Fibroblast of lung (primary cell): ENCODE data around the gene KPNB1. TPM values are rescaled to one million over a fixed set of nuclear protein-coding genes. Genes with fewer than 3 reads are reported as not detected.

Experiments used
- DNase-seq, 2 donors: peaks; one replicate each; pipeline versions ENCODE4 v3.0.0 to v3.0.0-alpha.2; 2010; ENCODE audit warnings: low read depth in 2 of 2
- H2AFZ ChIP-seq: 2 replicates; pipeline ENCODE4 v1.5.1; 2012; ENCODE audit warnings: low read length, control low read depth, inconsistent platforms
- H3K27ac ChIP-seq: 2 replicates; pipeline ENCODE4 v1.5.1; 2011; ENCODE audit warnings: low read length, control low read depth; ENCODE audit not compliant: insufficient read depth
- H3K27me3 ChIP-seq: 2 replicates; pipeline ENCODE4 v1.5.1; 2011; ENCODE audit warnings: mild to moderate bottlenecking, low read length; ENCODE audit not compliant: control insufficient read depth, insufficient read depth
- H3K36me3 ChIP-seq: 2 replicates; pipeline ENCODE4 v1.5.1; 2011; ENCODE audit warnings: low read length; ENCODE audit not compliant: control insufficient read depth, insufficient read depth
- H3K4me1 ChIP-seq: 2 replicates; pipeline ENCODE4 v1.5.1; 2011; ENCODE audit warnings: low read length; ENCODE audit not compliant: control insufficient read depth, insufficient read depth; ENCODE audit errors: extremely low read depth
- H3K4me2 ChIP-seq: 2 replicates; pipeline ENCODE4 v1.5.1; 2011; ENCODE audit warnings: low read length, control low read depth; ENCODE audit not compliant: insufficient read depth; ENCODE audit errors: extremely low read depth
- H3K4me3 ChIP-seq, 4 experiments: fragments of 200-600 bp in 1 of 4; sonication (generic) in 1 of 4; replicated peaks in 1 of 4; 2 replicates each; pipeline ENCODE4 v1.5.1; 2011 to 2016; ENCODE audit warnings: low read length in 4 of 4, low read depth in 3 of 4, mild to moderate bottlenecking in 3 of 4, control low read depth in 2 of 4, inconsistent platforms in 1 of 4, mixed read lengths in 1 of 4; ENCODE audit not compliant: insufficient read depth in 1 of 4; ENCODE audit errors: control extremely low read depth in 1 of 4
- H3K79me2 ChIP-seq: 2 replicates; pipeline ENCODE4 v1.5.1; 2012; ENCODE audit warnings: mild to moderate bottlenecking, low read length, inconsistent platforms; ENCODE audit not compliant: control insufficient read depth, insufficient read depth
- H3K9ac ChIP-seq: 2 replicates; pipeline ENCODE4 v1.5.1; 2011; ENCODE audit warnings: mild to moderate bottlenecking, low read length, control low read depth; ENCODE audit not compliant: insufficient read depth
- H3K9me3 ChIP-seq: 2 replicates; pipeline ENCODE4 v1.5.1; 2012; ENCODE audit warnings: low read depth, low read length; ENCODE audit not compliant: control insufficient read depth, insufficient read depth
- H4K20me1 ChIP-seq: 2 replicates; pipeline ENCODE4 v1.5.1; 2011; ENCODE audit warnings: low read length; ENCODE audit not compliant: control insufficient read depth, insufficient read depth; ENCODE audit errors: extremely low read depth
- EZH2 ChIP-seq: IDR thresholded peaks from 2 replicates; pipeline ENCODE4 v1.5.1; 2012; ENCODE audit warnings: low read length, control low read depth, mild to moderate bottlenecking; ENCODE audit errors: missing control alignments
- polyA plus RNA-seq, 2 donors: library from polyadenylated mRNA; depleted of rRNA in 1 of 2; stranded (reverse) in 1 of 2; unstranded in 1 of 2; fragments of >200 nt; gene quantifications; 2 replicates each; pipeline ENCODE4 v1.2.1, GENCODE V29; 2011 to 2012; ENCODE audit warnings: missing spikeins in 1 of 2
- total RNA-seq: library from RNA; depleted of rRNA; stranded (reverse); fragments of >200 nt; gene quantifications from 2 replicates; pipeline ENCODE4 v1.2.1, GENCODE V29; 2014
- TF ChIP-seq, protein P1 (sequence below), 2 donors: IDR thresholded peaks in 1 of 2; conservative IDR thresholded peaks in 1 of 2; 1 replicate in 1 of 2; 2 replicates in 1 of 2; pipeline ENCODE4 v1.5.1; 2011 to 2012; ENCODE audit warnings: low read length in 2 of 2, control low read depth in 1 of 2, inconsistent platforms in 1 of 2, low read depth in 1 of 2, mild to moderate bottlenecking in 1 of 2

The KPNB1 gene
- total and polyA plus RNA-seq, 2 donors (not counting 1 experiment from before 2014, with no cell fraction given), result 253 to 267 TPM

DNA sequence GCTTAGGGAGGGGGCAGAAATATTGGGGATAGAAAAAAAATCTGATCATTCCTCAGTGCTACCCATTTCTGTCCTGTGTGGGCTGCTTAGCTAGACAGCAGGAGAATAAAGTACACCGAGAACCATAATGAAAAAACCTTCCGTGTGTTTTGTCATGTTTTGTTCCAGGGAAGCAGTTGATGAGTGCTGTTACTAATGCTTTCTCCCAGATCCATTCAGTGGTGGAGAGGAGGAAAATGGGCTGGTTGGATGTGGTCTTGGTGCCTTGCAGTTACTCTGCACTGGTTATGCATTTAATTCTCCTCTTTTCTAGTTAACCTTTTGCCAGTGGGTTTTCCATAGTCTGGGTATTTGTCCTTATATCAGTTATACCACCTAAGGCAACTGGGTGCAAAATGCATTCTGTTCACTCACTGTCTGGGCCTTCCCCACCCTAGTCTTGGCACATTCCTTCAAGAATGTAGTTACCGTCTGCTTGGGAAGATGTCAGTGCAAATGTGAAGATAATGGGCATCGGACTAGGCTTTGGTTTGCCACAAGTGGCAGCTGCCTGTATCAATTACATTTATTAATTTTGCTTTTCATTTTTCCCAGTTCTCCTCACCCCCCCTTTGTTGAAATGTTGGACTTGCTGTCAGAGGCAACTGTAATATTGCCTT, 34.9 kb downstream of the KPNB1 start:
- Histone ChIP-seq H3K4me2 (no peak overlapping the region), H3K9ac (no peak overlapping the region), H3K79me2 (no peaks in the 10 kb centered on the region), H3K4me1 (peaks cover 21% of the 10 kb centered on the region), H3K27ac (no peak overlapping the region), H4K20me1 (no peaks in the 10 kb centered on the region), H3K9me3 (no peaks in the 10 kb centered on the region), H3K27me3 (no peaks in the 10 kb centered on the region), H3K36me3 (peaks cover 7% of the 10 kb centered on the region), H2AFZ (no peak overlapping the region), H3K4me3 (no peak overlapping the region)
- no peak for DNase-seq
- TF ChIP-seq EZH2, result no peak
- TF ChIP-seq, protein P1, sequence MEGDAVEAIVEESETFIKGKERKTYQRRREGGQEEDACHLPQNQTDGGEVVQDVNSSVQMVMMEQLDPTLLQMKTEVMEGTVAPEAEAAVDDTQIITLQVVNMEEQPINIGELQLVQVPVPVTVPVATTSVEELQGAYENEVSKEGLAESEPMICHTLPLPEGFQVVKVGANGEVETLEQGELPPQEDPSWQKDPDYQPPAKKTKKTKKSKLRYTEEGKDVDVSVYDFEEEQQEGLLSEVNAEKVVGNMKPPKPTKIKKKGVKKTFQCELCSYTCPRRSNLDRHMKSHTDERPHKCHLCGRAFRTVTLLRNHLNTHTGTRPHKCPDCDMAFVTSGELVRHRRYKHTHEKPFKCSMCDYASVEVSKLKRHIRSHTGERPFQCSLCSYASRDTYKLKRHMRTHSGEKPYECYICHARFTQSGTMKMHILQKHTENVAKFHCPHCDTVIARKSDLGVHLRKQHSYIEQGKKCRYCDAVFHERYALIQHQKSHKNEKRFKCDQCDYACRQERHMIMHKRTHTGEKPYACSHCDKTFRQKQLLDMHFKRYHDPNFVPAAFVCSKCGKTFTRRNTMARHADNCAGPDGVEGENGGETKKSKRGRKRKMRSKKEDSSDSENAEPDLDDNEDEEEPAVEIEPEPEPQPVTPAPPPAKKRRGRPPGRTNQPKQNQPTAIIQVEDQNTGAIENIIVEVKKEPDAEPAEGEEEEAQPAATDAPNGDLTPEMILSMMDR (conservative IDR thresholded peaks at IDR 0.05 in 1 of 2, IDR thresholded peaks at IDR 0.05 in 1 of 2; ENCODE audit: low read depth in 1 of 2, low read length in 2 of 2), result no peak

DNA sequence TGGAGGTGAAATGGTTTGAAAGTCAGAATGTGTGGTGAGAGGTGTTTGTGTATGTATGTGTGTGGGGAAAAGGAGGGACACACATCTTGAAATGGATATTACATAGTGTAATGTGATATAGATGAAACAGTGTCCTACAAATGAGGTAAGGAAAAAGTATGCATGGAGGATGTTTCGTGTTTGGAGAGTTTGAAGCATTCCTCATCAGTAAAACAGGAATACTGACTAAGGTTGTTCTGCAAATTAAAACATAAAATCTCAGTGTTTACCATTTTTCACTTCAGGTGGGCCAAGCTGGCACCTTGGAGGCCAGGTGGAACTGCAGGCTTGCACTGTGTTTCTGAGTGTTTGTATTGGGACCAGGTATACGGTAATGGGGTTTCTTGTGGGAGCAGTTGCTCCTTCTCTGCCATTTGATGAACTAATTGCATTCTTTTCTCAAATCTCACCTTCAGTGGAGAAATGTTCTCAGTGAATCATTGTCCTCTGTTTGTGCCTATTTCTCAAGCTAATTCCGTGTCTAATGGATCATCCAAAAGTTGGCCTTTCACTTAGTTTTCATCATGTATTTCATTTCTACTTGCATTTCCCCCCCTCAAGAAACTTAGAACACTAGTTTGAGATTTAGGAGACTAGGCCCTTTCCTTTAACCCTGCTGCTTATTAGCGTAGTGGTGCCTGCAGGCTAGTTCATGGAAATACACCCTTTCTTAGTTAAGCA, 36.0 kb downstream of the KPNB1 start:
- Histone ChIP-seq H3K27ac (peak overlapping the region; percentile 41), H3K79me2 (no peaks in the 10 kb centered on the region), H3K9me3 (no peaks in the 10 kb centered on the region), H3K9ac (no peak overlapping the region), H3K4me3 (no peak overlapping the region), H2AFZ (no peak overlapping the region), H4K20me1 (no peaks in the 10 kb centered on the region), H3K4me1 (peaks cover 21% of the 10 kb centered on the region), H3K4me2 (no peak overlapping the region), H3K36me3 (peaks cover 7% of the 10 kb centered on the region), H3K27me3 (no peaks in the 10 kb centered on the region)
- no peak for TF ChIP-seq EZH2
- TF ChIP-seq, protein P1 (conservative IDR thresholded peaks at IDR 0.05 in 1 of 2, IDR thresholded peaks at IDR 0.05 in 1 of 2; ENCODE audit: low read depth in 1 of 2, low read length in 2 of 2), result peak in 1 of 2 donors; percentile 22
- no peak for DNase-seq

DNA sequence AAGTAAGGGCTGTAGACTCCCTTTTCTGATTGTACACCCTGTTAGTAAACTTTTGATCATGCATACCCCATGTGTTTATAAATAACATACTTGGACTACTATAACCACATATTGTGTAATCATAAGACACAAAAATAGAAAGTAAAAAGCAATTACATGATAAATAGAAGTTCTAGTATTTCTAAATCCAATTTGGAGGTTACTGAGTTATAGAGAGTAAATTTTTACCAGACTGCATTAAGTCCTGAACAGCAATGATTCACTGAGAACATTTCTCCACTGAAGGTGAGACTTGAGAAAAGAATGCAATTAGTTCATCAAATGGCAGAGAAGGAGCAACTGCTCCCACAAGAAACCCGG, 36.5 kb downstream of the KPNB1 start:
- H3K27ac ChIP-seq, result peak overlapping the region; percentile 41
- H2AFZ ChIP-seq, result no peak overlapping the region
- no peaks in the 10 kb centered on the region for H3K9me3 ChIP-seq
- H3K4me2 ChIP-seq, result no peak overlapping the region
- TF ChIP-seq, protein P1 (conservative IDR thresholded peaks at IDR 0.05 in 1 of 2, IDR thresholded peaks at IDR 0.05 in 1 of 2; ENCODE audit: low read depth in 1 of 2, low read length in 2 of 2), result no peak
- no peak for TF ChIP-seq EZH2
- no peak overlapping the region for H3K9ac ChIP-seq
- peaks cover 7% of the 10 kb centered on the region for H3K36me3 ChIP-seq
- peaks cover 21% of the 10 kb centered on the region for H3K4me1 ChIP-seq
- no peaks in the 10 kb centered on the region for H4K20me1 ChIP-seq
- no peaks in the 10 kb centered on the region for H3K27me3 ChIP-seq
- no peak overlapping the region for H3K4me3 ChIP-seq
- H3K79me2 ChIP-seq, result no peaks in the 10 kb centered on the region
- peak; percentile 65 to 67 for DNase-seq
